AG10803 (cell line): ENCODE results near the gene E2F3.
"Not testable (repeated sequence)": the region's sequence is repeated elsewhere in the genome, so short reads cannot be mapped to it uniquely, and the experiment has no call there.

Experiments used
- DNase-seq: peaks from one replicate; pipeline ENCODE4 v3.0.0; 2010; ENCODE audit warnings: low read depth
- H3K4me3 ChIP-seq: 2 replicates; pipeline ENCODE4 v1.5.1; 2011; ENCODE audit warnings: mild to moderate bottlenecking, low read length, control low read depth
- CTCF ChIP-seq: conservative IDR thresholded peaks from 2 replicates; pipeline ENCODE4 v1.5.1; 2011; ENCODE audit warnings: mild to moderate bottlenecking, low read length, control low read depth, inconsistent platforms

Gene E2F3

GRCh38 chr6:20463396-20463795 is 61.7 kb downstream of the E2F3 start:
- no peak for TF ChIP-seq CTCF
- H3K4me3 ChIP-seq: no peak overlapping the region
- no peak for DNase-seq

- DNase-seq: no peak
- H3K4me3 ChIP-seq: no peak overlapping the region
- TF ChIP-seq CTCF: no peak
These were observed 62.4 kb downstream of the E2F3 start for GRCh38 chr6:20464041-20464440.

- TF ChIP-seq CTCF: no peak
- DNase-seq: no peak
- H3K4me3 ChIP-seq: no peak overlapping the region
These were observed 63.2 kb downstream of the E2F3 start for GRCh38 chr6:20464847-20465246.

GRCh38 chr6:20465616-20466015 is 63.9 kb downstream of the E2F3 start:
- H3K4me3 ChIP-seq, DNase-seq: not testable (repeated sequence)

- TF ChIP-seq CTCF: no peak
- no peak overlapping the region for H3K4me3 ChIP-seq
- DNase-seq: no peak
These were observed 65.8 kb downstream of the E2F3 start for GRCh38 chr6:20467437-20467836.

- DNase-seq: no peak
- no peak overlapping the region for H3K4me3 ChIP-seq
- no peak for TF ChIP-seq CTCF
These were observed 66.5 kb downstream of the E2F3 start for GRCh38 chr6:20468209-20468608.

GRCh38 chr6:20472748-20473147 is 71.1 kb downstream of the E2F3 start:
- no peak for TF ChIP-seq CTCF
- no peak overlapping the region for H3K4me3 ChIP-seq
- no peak for DNase-seq

GRCh38 chr6:20473518-20473917 is 71.8 kb downstream of the E2F3 start:
- no peak for DNase-seq
- TF ChIP-seq CTCF: no peak
- H3K4me3 ChIP-seq: no peak overlapping the region
